ENCODE results near the gene IGLL5.

Gene IGLL5

DNA sequence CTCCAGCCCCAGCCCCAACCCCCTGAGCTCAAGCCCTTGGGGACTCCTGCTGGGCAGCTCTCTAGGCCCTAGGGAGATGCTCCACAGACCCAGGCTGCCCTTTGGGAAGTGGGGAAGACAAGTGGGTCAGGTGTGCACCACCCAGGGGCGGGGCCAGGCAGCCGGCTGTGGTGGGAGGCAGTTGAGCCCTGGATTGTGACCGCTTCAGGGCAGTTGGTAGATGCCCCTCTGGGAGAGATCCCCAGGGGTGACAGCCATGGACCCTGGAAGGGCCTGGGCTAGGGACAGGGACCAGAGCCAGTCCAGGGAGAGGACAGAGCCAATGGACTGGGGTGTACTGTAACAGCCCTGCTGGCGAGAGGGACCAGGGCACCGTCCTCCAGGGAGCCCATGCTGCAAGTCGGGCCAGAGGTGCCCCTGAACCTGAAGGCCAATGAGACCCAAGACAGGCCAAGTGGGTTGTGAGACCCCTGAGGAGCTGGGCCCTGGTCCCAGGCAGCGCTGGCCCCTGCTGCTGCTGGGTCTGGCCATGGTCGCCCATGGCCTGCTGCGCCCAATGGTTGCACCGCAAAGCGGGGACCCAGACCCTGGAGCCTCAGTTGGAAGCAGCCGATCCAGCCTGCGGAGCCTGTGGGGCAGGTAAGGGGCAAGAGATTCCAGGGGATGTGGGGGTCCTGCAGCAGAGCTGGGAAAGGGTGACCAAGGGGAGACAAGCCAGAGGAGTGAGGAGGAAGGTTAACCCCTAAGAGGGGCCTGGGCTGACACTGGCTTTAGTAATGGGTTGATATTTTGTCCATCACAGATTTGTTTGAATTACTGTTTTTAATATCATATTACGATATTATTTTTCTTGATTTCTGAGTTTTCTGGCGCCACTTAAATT, at the start of gene IGLL5:
TSS of gene IGLL5 (plus strand) at position 196 of the 883 bp plus-strand sequence. CDS start at position 434, 238 bp downstream.
- no peak for DNase-seq

DNA sequence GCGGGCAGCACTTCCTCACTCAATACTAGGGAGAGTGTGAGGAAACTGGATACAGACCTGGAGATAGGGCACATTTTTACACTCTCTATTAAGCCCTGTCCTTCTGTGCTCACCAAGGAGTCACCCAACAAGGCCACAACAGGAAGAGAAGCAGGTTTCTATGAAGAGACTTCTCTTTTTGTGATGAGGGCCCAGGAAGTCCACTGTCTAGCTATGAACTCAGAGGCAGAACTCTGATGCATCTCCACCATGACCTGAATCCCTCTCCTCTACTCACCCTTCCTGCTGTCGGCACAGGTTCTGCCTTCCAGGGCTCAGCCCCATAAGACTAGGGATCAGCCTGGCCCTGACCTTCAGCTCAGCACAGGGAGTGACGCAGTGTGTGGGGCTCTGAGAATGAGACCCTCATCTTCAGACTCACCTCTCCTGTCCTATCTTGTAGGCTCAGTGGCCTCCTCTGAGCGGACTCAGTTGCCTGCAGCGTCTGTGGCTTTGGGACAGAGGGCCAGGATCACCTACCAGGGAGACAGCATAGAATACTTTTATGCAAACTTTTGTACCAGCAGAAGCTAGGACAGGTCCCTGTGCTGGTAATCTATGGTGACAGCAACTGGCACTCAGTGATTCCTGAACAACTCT, 49.3 kb upstream of the IGLL5 start:
- peak; percentile 50 for DNase-seq

DNA sequence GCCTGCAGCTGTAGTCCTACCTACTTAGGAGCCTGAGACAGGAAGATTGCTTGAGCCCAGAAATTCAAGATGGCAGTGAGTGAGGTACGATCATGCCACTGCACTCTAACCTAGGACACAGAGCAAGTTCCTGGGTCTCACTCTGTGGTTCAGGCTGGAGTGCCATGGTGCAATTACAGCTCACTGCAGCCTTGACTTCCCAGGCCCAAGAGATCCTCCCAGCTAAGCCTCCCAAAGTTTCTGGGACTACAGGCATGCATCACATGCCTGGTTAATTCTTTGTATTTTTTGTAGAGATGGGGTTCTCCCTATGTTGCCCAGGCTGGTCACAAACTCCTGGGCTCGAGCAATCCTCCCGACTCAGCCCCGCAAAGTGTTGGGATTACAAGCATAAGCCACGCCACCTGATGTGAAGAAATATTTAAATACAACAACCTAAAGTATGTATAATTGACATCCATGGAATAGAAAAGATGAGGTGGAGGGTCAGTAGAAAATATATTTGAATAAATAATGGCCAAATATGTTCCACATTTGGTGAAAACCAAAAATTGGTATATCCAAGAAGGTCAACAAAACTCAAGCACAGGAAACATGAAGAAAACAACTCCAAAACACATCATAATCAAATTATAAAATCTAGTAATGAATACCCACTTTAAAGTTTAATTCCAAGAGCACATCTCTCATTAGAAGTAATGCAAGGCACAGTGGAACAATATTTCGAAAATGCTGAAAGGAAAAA, 47.9 kb upstream of the IGLL5 start:
- no peak for DNase-seq

DNA sequence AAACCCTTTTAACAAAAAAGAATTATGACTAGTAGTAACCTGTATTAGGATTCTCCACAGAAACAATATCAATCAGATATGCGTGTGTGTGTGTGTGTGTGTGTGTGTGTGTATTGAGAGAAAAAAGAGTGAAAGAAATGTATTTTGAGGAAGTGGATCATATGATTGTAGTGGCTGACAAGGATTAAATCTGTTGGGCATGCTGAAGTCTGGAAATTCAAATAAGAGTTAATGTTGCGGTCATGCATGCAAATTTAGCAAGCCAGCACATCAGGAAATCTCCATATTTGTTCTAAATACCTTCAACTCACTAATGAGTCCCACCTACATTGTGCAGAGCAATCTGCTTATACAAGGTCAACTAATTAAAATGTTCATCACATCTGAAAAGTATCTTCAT, 46.8 kb upstream of the IGLL5 start:
- DNase-seq = peak; percentile 50

DNA sequence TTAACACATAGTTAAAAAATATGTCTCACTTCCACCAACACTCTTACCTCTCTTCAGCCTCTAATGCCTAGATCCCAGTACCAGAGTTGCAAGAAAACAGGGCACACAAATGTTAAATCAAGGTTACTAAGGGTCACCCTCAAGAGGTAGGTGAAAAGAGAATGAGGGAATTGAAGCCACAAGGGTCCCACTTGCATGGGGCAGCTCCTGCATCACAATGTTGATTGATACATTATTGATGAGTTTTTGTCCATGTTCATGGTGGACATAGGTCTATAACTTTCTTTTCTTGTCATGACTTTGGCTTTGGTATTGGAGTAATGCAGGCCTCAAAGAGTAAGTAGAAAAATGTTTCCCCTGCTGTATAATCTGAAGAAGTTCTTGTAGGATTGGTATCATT, 46.0 kb upstream of the IGLL5 start:
- no peak for DNase-seq

DNA sequence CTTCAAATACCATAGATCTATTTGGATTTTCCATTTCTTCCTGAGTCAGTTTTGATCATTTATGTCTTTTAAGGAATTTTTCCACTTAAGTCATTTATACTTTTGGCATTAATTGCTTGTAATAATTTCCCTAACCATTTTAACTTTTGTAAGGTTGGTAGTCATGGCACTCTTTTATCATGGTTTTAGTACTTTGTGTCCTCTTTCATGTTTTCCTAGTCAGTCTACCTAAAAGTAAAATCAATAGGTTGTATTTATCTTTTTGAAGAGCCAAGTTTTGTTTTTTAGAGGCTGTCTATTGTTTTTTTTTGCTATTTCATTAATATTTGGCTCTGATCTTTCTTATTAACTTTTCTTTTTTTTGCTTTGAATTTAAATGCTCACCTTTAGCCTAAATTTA, 45.5 kb upstream of the IGLL5 start:
- DNase-seq = no peak

DNA sequence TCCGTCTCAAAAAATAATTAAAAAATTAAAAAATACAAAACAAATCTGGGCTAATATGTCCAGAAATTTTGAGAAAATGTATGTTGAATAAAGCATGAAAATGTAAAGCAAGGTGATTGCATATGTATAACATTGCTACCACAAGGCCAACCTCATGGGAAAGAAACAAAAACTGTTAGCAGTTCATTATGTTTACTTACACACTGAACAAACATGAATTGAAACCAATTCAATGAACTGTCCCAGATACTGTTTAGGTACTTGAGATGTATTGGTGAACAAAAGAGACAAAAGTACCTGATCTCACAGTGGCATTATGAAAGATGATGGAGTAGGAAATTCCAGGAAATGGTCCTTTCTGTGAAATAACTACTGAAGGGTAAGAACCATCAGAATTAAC, 43.8 kb upstream of the IGLL5 start:
- no peak for DNase-seq

DNA sequence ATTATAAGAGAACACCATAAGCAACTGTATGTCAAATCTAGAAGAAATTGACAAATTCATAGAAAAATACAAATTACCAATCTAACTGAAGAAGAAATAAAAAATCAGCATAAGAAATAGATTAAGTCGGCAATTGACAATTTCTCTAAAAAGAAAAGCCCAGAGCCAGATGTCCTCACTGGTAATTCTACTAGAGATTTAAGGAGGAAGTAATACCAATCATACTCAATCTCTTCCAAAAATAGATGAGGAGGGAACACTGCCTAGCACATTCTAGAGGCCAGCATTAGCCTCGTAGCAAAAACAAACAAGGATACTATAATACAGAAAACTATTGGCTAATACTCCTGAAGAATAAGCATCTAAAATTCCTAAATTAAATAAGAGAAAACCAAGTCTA, 40.4 kb upstream of the IGLL5 start:
- DNase-seq = no peak

DNA sequence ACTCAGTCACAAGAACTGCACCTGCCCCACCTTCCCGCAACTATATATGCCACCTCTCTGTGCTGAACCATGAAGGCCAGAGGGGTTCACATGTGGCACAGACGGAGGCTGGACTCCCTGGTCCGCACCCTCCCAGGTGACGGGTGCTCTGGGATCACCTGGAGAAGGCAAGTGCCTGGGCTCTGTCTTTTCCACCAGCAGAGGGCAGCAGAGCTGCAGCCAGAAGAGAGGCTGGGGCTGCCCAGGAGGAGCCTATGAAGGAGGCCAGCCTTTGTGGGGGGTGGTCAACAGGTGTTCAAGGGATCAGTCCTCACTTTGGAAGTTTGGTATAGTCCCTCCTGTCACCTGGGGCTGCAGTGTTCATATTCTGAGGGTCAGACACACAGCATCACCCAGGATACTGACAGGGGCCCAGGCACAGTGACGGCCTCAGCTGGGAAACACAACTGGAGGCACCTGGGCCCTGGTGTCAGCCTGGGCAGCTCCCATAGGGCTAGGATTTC, 39.2 kb upstream of the IGLL5 start:
- peak; percentile 75 for DNase-seq

DNA sequence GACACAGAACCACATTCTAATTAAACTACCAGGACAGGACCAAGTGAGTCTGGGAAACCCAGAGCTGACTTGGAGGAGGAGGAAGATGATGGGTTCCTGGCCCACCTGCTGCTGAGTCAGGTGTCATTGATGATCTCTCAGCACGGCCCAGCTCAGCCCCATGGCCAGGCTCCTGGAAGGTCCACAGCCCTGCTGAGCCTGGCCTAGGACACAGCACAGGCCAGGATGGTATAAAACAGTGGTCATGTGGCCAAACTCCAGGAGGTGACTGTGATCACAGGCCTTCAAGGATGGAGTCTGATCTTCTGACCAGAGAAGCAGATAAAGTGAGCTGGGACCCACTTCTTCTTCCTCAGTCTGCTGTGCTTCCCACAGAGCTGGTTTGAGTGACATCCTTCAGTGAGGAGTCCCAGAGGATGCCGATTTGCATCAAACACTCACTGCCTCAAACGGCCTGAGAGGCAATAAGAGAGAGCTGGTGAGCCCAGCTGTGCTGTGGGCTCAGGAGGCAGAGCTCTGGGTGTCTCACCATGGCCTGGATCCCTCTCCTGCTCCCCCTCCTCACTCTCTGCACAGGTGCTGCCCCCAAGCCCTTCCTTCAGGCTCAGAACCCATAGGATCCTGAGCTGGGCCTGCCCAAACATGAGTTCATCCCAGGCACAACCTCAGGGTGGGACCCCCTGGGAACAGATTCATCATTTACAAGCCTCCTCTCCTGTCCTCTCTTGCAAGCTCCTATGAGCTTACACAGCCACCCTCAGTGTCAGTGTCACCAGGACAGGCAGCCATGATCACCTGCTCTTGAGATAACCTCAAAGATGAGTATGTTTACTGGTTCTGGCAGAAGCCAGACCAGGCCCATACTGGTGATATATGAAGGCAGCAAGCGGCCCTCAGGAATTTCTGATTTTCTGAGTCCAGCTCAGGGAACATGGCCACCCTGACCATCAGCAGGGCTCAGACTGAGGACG, 37.7 kb upstream of the IGLL5 start:
- DNase-seq = no peak

DNA sequence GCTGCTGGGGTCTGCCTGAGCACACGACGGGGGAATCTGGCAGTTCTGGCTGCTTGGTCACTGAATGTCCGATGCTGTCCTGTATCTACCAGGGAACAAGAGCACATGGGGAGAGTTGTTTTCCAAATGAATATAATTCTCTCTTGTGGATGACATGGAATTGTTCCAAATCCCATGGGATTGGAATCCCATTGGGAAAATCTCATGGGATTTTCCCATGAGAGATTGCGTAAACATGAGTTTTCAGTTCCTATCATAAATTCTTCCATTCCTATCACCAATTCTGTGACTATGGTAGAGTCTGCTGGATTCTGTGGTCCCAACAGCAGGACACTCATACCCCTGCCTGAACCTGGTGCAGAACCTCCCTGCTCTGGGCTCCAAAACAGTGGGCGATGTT, 35.6 kb upstream of the IGLL5 start:
- no peak for DNase-seq

DNA sequence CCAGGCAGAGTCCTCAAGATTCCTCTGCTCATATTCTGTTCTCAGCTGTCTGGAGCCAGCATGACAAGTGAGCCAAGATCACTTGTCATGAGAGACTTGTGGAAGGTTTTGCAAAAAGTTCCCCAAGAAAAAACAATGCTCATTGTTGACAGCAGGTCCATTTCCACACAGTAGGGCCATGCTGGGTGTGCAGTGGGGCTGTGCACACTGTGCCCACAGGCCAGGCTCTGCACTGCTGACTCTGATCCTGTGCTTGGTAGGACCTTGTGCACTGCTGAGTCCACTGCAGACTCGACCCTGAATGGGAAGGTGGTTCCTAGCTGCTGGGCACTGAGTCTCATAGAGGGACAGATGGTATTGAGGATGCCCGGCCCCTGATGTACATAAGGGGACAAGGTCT, 33.9 kb upstream of the IGLL5 start:
- no peak for DNase-seq

DNA sequence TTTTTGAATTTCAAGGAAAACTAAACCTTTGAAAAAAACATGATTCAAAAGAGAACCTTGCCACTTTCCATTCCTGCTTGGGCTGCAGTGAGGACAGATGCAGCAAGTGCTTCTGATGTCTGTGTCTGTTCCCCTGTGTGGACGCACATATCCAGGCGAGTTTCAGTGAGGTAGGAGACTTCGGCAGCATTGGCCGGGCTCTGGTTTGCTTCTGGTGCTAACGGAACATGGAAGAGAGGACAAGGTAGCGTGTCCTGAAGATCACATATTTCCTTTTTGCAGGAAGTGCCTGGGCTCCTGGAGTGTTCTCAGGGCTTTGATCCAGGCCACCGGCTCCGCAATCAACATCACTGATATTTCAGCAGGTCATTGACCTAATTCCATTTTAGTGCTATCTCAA, 33.1 kb upstream of the IGLL5 start:
- DNase-seq = no peak

DNA sequence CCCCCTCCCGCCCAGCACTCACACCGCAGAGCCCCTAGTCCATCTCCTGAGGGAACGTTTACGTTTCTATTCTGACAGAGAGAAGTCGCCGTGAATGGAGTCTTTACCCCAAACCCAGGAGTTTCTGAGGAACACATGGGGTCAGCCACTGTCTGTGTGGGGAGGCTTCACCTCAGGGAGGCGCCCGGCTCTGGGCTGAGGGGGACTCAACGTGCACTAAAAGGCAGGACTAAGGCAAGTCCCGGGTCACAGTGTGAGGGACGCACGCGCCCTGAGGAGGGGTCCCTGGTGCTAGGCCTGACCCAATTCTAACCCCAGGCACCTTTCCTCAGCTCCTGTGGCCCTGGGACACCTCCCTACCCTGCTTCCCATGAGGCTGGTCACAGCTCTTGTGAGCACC, 32.5 kb upstream of the IGLL5 start:
- no peak for DNase-seq

DNA sequence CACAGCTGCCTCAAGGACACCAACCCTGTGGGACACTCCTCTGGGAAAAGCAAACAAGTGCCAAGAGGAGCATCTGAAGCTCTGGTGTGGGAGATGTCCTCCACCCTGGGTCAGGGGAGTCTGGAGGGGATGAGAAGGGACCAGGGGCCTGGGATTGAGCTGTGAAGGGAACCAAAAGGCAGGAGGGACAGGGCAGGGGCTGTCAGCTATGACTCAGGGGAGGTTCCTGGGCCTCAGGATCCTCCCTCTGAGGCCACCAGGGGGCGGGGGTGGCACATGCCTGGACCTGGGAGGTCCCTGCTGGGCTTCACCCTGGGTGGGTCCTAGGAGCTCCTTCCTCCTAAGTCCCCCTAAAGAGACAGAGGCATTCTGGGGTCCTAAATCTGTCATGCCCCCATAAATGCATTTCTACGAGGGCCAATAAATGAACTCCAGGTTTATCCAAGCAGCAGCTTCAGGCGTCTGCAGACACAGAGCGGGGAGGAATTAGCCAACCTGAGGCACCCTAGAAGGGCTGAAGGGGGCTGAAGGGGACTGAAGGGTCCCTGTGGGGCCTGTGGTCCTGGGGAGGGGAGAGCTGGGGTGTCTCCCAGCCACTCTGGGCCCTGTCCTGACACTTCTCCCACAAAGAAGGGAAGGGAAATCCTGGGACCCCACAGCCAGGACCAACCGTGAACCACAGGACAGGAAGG, 31.9 kb upstream of the IGLL5 start:
- peak; percentile 44 for DNase-seq

DNA sequence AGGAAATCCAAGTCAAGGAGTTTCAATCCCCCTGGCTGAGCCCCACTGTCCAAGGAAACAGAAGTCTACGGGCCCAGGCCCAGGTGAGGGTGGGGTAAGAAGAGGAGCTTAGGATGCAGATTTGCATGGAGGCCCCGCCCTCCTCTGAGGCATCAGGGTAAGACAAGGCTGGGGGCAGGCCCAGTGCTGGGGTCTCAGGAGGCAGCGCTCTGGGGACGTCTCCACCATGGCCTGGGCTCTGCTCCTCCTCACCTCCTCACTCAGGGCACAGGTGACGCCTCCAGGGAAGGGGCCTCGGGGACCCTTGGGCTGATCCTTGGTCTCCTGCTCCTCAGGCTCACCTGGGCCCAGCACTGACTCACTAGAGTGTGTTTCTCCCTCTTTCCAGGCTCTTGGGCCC, 31.3 kb upstream of the IGLL5 start:
- DNase-seq = no peak

DNA sequence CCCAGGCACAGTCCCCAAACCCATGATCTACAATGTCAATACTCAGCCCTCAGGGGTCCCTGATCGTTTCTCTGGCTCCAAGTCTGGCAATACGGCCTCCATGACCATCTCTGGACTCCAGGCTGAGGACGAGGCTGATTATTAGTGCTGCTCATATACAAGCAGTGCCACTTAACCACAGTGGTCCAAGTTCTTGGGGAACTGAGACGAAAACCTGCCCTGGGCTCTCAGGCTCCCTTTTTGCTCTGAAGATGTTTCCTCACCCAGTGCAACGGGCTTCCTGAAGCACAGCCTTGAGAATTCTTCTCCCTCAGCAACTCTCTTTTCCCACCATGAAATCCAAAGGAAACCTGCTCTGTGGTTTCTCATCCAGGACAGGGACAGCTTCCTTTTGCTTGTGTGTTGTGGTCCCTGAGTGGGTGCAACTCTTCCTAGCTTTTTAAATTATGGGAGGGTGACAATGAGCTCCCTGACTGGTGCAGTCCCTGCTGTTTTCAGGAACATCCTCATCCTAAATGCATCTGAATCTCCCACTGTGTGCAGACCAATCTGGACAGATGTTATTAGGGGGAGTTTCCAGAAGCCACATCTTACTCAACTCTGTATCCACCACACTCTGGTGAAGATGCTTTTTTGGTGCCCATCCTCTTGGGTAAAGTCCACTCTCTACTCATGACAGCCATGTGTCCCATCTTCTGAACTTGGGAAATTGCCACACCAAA, 30.6 kb upstream of the IGLL5 start:
- no peak for DNase-seq

DNA sequence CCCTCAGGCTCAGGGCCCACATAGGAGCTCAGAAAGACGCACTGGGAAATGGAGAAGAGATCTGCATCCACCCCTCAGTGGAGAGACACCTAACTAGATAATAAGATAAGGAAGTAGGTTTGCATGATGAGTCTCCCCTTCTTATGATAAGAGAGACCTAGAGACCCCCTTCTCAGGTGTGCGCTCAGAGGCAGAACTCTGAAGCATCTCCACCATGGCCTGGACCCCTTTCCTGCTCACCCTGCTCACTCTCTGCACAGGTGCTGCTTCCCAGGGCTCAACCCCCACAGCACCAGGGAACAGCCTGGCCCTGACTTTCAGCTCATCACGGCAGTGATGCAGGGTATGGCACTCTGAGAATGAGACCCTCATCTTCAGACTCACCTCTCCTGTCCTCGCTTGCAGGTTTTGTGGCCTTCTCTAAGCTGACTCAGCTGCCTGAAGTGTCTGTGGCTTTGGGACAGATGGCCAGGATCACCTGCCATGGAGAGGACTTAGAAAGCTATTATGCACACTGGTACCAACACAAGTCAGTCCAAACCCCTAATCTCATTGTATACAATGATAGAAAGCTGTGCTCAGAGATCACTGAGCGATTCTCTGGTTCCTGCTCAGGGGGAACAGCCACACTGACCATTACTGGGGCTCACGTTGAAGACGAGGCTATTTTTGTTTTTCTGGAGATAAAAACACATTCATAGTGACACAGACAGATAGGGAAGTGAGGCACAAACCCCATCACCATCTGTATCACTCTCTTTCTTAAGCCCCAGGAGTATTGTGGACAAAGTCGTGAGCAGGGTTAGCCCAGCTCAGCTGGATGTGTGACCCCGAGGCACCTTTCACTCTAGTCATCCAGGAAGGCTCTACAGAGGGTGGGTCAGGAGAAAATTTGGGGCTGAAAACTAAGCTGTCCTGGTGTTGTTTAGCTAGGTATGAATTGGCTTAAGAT, 29.7 kb upstream of the IGLL5 start:
- DNase-seq = no peak

DNA sequence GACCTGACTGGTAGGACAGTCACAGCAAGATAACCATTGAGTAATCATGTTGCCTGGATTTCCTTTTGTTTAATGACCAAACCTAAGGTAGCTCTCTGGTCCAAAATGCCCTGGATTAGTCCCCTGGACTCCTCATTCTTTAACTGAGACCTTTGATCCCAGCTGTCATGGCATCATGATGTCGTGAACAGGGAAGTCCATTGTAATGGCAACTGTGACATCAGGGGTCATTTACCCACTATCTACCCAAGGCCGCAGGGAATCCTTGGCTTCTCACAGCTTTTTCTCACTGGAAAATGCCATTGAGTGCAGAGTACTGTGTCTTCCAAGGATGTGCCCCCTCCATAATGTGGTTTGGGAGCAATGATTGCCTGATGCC, 29.1 kb upstream of the IGLL5 start:
- DNase-seq = no peak

DNA sequence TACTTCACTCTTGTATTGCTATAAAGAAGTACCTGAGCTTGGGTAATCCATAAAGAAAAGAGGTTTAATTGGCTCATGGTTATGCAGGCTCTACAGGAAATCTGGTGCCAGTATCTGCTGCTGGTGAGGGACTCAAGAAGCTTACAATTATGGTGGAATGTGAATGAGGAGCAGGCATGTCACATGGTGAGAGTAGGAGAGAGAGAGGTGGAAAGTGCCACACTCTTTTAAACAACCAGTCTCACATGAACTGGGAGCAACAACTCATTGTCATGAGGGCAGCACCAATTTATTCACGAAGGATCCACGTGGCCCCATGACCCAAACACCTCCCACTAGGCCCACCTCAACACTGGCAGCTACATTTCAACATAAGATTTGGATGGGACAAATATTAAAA, 24.6 kb upstream of the IGLL5 start:
- DNase-seq = no peak

Measured in suppressor macrophage treated with lipopolysaccharide for 4 hours (primary cell).